GM20431 (cell line): ENCODE results near the gene IL4I1.
"Not testable (repeated sequence)": the region's sequence is repeated elsewhere in the genome, so short reads cannot be mapped to it uniquely, and the experiment has no call there.

ENCODE experiments used
- in situ Hi-C: fragments of 300-500 bp; cut with MseI, MboI; formaldehyde crosslinking; loops from one replicate; pipeline ENCODE4 v1.15.0; 2020; ENCODE audit warnings: low sequenced_read_pairs; ENCODE audit not compliant: unreplicated experiment

Gene IL4I1, protein sequence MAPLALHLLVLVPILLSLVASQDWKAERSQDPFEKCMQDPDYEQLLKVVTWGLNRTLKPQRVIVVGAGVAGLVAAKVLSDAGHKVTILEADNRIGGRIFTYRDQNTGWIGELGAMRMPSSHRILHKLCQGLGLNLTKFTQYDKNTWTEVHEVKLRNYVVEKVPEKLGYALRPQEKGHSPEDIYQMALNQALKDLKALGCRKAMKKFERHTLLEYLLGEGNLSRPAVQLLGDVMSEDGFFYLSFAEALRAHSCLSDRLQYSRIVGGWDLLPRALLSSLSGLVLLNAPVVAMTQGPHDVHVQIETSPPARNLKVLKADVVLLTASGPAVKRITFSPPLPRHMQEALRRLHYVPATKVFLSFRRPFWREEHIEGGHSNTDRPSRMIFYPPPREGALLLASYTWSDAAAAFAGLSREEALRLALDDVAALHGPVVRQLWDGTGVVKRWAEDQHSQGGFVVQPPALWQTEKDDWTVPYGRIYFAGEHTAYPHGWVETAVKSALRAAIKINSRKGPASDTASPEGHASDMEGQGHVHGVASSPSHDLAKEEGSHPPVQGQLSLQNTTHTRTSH

DNA sequence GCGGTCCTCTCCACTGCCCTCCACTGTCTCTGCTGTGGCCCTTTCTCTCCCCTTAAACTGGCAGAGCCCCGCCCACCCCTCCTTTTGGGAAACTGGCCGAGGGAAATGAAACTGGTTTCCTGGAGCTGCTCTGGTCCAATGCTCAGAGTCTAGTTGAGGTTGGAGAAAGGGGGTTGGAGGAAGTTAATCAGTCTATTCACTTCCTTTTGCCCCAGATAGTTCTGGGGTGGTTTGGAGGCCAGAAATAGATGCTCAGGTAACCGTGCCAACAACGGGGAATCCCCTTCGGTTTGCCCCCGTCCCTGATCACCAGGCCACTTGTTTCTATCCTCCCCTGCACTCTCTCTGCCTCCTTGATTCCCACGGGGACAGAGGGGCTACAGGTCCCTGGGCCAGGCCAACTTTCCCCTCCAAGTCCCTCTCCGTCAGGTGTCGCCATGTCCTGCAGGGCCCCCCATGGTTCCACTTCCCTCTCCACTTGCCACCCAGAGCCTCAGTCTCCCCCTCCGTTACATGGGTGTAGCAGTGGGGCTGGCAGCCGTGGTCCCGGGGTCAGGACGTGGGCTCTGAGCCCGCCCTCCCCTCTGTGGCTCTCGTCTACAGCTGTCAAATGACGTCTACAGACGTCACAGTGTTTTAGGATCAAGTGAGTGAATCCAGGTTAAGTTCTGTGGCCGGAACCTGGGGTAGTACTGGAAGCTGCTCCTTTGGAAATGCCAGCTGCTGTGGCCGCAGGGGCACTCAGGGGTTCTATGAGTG, at the start of gene IL4I1:
Gene IL4I1, minus strand, starts transcription at position 25 of the 759 bp plus-strand sequence. CDS start 727 bp downstream, outside the sequence.
- in situ Hi-C loops, result no loop called here

DNA sequence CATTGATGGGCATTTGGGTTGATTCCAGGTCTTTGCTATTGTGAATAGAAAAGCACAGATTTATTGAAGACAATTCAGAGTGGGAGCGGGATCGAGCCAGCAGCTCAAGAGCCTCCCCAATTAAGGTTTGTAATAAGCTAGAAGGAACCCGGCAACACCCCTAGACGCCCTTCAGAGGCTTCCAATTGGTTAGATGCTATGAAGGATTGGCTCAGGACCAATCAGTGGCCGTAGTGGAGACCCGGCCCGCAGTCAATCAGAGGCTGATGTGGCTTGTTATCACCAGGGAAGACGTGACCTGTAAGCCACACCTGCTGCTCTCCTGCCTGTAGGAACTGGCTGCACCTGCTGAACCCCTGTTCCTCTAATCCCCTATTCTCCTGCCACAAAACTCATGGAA, 49.7 kb upstream of the IL4I1 start:
- in situ Hi-C loops, result no loop called here

DNA sequence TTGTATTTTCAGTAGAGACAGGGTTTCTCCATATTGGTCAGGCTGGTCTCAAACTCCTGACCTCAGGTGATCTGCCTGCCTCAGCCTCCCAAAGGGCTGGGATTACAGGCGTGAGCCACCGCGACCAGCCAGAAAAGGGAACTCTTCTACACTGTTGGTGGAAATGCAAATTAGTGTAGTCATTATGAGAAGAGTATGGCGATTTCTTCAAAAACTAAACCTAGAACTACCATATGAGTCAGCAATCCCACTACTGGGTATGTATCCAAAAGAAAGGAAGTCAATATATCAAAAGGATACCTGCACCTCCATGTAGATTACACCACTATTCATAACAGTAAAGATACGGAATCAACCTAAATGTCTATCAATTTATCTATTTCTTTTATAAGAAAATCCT, 47.9 kb upstream of the IL4I1 start:
- in situ Hi-C loops, result not testable (repeated sequence)

GRCh38 chr19:49940482-49940791, 43.8 kb upstream of the IL4I1 start:
- in situ Hi-C loops, result no loop called here

DNA sequence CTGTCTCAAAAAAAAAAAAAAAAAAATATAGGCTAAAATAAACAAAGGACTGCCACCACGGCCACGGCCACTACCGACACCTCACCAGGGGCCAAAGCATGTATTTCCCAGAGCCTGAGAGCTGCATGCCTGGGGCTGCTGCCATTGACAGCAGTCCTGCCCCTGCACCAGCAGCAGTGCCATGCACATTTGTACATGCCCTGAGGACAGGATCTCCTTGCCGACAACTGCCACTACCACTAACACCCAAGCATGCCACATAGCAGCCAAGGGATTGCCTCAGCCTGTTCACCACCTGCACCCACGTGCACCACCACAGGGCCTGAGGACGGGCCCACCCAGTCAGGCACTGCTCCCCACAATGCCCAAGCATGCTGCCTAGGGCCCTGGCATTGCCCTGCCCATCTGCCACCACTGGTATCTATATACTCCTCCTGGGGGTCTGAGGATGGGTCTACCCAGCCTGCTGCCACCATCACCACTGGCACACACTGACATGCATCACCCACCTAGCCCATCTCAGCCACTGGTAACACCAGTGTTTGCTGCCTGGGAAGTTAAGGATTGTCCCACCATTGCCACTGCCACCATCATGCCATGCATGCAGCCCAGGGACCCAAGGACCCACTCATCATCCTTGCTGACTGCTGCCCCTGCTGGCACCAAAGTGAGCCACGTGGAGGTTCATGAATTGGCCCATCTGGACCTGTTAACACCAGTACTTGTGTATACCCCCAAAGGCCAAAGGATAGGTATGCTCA, 43.2 kb upstream of the IL4I1 start:
- in situ Hi-C loops, result no loop called here

GRCh38 chr19:49938662-49939061, 42.0 kb upstream of the IL4I1 start:
- in situ Hi-C loops, result no loop called here

DNA sequence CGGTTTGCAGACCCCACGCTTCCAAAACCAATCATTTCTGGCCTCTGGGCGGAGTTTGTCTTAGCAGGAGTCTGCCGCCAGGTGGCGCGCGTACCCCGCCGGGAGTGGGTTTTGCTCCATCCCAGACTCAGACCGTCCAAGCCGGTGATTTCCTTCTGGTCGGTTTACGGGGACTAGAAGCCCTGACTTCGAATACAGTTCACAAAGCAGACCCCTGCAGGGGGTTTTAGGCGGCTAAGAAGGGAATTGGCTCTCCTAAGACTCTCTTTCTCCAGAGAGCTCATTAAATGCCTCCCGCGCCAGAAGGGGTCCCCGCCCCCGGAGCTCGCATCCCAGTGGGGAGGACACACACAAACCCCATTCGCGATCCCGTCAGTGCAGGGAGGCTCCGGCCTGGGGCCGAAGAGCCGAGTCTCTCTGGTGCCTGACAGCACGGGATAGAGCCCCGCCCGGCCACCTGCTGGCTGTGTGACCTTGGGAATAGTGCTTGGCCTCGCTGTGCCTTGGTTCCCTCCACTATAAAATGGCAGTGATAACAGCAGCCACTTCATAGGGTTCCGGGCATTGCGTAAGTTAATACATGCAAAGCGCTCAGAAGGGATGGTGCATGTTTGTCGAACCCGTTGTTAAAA, 41.2 kb upstream of the IL4I1 start:
- in situ Hi-C loops, result no loop called here

DNA sequence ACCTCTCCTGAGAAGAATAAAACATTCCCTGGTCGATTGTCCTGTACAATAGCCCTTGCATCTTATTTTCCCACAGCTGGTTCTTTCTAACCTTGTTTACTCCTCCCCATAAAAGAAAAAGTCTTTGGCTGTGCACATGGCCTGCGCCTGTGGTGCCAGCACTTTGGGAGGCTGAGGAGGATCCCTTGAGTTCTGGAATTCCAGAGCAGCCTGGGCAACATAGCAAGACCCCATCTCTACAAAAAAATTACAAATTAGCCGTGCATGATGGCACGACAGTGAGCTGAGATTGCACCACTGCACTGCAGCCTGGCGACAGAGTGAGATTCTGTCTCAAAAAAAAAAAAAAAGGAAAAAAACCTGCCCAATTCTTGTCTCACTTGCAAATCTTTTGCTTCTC, 39.9 kb upstream of the IL4I1 start:
- in situ Hi-C loops, result no loop called here

DNA sequence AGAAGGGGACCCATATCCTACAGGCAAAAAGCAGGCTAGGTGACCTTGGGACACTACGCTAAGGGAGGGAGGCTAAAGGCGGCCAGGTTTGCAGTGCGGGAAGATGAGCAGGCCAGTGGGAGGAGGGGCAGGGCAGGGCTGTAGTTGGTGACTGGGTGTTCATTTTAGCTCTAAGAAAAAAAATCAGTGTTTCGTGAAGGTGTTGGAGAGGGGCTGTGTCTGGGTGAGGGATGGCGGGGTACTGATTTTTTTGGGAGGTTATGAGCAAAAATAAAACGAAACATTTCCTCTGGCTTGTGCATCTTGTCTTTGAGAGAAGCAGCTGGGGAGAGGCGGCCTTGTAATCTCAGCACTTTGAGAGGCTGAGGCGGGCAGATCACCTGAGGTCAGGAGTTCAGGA, 37.0 kb upstream of the IL4I1 start:
- in situ Hi-C loops, result no loop called here

GRCh38 chr19:49932731-49933131, 36.0 kb upstream of the IL4I1 start:
- in situ Hi-C loops, result no loop called here

GRCh38 chr19:49932041-49932451, 35.4 kb upstream of the IL4I1 start:
- in situ Hi-C loops, result no loop called here

GRCh38 chr19:49931293-49932040, 34.8 kb upstream of the IL4I1 start:
- in situ Hi-C loops, result no loop called here

DNA sequence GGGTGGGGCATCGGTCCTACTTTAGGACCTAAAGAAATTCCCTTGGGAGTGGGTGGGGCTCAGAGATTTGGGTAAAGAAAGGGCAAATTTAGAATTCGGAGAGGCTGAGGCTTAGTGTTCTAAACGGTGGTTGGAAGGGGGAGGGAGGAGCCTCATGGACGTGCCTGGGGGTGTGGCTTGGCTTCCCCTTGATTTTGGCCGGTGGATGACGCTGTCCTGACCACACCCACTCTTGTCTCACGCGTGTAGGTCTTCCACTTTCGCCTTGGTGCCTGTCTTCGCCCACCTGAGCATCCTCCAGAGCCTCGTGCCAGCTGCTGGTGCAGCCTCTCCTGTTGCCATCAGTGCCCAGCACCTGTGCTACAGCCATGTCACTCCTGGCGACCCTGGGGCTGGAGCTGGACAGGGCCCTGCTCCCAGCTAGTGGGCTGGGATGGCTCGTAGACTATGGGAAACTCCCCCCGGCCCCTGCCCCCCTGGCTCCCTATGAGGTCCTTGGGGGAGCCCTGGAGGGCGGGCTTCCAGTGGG, 33.9 kb upstream of the IL4I1 start:
- in situ Hi-C loops, result no loop called here

DNA sequence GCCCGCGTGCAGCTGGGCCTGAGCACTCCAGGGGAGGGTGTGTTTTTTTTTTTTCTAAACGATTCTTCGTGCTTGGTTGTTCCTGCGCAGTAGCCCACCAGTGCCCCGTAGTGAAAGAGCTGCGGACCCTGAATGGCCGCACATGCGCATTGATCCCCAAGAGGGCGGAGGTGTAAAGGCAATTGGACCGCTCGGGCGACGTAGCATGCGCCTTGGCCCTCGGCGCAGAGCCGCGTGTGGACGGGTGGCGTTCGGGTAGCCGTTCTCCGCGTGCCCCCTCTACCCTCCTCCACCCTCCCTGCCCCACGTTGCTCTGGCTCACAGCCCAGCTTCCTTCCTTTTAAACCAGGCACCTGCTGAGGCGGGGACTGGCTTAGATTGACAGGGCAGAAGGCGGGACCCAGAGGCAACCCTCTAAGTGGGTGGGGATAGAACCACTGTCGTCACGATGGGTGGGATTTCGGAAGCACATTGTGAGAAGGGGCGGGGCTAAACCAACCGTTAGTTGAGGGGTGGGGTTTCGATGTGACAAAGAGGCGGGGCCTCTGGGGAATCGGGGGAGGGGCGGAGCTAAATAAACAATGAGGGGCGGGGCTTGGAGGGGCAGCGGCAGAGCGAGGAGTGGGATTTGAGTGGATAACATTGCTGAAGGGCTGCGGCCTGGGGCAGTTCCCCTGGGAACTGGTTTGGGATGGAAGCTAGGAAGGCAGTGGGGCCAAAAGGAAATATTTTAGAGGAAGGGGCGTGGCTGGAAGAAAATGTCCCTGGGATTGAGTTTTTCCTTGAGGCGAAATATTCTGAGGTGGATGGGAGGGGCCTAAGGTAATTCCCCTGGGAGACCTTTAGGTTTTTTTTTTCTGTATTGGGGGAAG, 33.2 kb upstream of the IL4I1 start:
- in situ Hi-C loops, result no loop called here

GRCh38 chr19:49929121-49929610, 32.5 kb upstream of the IL4I1 start, which contains the start of the genes ATF5 and NUP62:
TSS of gene ATF5 (plus strand) at chr19:49929205. CDS start at chr19:49930851, 1,646 bp downstream.
TSS of gene NUP62 (minus strand) at chr19:49929504. CDS start at chr19:49909807, 19,697 bp downstream.
- in situ Hi-C loops, result no loop called here

- in situ Hi-C loops, result no loop called here
These were observed 31.0 kb upstream of the IL4I1 start for GRCh38 chr19:49927526-49928264.

GRCh38 chr19:49926515-49926914, 29.8 kb upstream of the IL4I1 start:
- in situ Hi-C loops, result no loop called here
